Neural progenitor cell (in vitro differentiated cells): ENCODE results near the gene SRXN1. TPM values are rescaled to one million over a fixed set of nuclear protein-coding genes. Genes with fewer than 3 reads are reported as not detected.
A peak's percentile ranks its signal among the peaks of the same experiment; 100 is the strongest.

Experiments used
- DNase-seq: peaks from one replicate; pipeline ENCODE4 v3.0.0-alpha.2; 2016; ENCODE audit warnings: low spot score
- H2AFZ ChIP-seq: fragments of 200-600 bp; sonication (generic); replicated peaks from 2 replicates; pipeline ENCODE4 v1.6.1; 2016; ENCODE audit warnings: antibody characterized with exemption
- H3F3A ChIP-seq: fragments of 200-600 bp; sonication (generic); 2 replicates; pipeline ENCODE4 v1.6.1; 2016; ENCODE audit warnings: antibody characterized with exemption, low read depth
- H3K27ac ChIP-seq: fragments of 200-600 bp; sonication (generic); 2 replicates; pipeline ENCODE4 v1.5.1; 2016; ENCODE audit warnings: mild to moderate bottlenecking
- H3K27me3 ChIP-seq: fragments of 200-600 bp; sonication (generic); 2 replicates; pipeline ENCODE4 v1.6.1; 2016; ENCODE audit warnings: mild to moderate bottlenecking, moderate library complexity
- H3K36me3 ChIP-seq: fragments of 200-600 bp; sonication (generic); 2 replicates; pipeline ENCODE4 v1.5.1; 2016
- H3K4me1 ChIP-seq: fragments of 200-600 bp; sonication (generic); 2 replicates; pipeline ENCODE4 v1.6.1; 2016; ENCODE audit warnings: mixed run types
- H3K4me2 ChIP-seq: fragments of 200-600 bp; sonication (generic); 2 replicates; pipeline ENCODE4 v1.6.1; 2016
- H3K4me3 ChIP-seq: fragments of 200-600 bp; sonication (generic); 2 replicates; pipeline ENCODE4 v1.5.1; 2016
- H3K79me2 ChIP-seq: fragments of 200-600 bp; sonication (generic); 2 replicates; pipeline ENCODE4 v1.6.1; 2016; ENCODE audit warnings: low read depth
- H3K9ac ChIP-seq: fragments of 200-600 bp; sonication (generic); 2 replicates; pipeline ENCODE4 v1.6.1; 2016
- H3K9me3 ChIP-seq: fragments of 200-600 bp; sonication (generic); 2 replicates; pipeline ENCODE4 v1.5.1; 2016; ENCODE audit warnings: low read depth
- H4K20me1 ChIP-seq: fragments of 200-600 bp; sonication (generic); 2 replicates; pipeline ENCODE4 v1.6.1; 2016; ENCODE audit warnings: low read depth
- H3K27ac Mint-ChIP-seq: 3 replicates; pipeline ENCODE4 v1.8.0; 2021; ENCODE audit warnings: mixed read lengths
- H3K27me3 Mint-ChIP-seq: 2 replicates; pipeline ENCODE4 v1.8.0; 2022; ENCODE audit warnings: low read depth, mild to moderate bottlenecking, inconsistent platforms, moderate library complexity, mixed read lengths; ENCODE audit not compliant: insufficient read depth
- H3K36me3 Mint-ChIP-seq: 3 replicates; pipeline ENCODE4 v1.8.0; 2021; ENCODE audit warnings: mixed read lengths
- H3K4me1 Mint-ChIP-seq: 3 replicates; pipeline ENCODE4 v1.8.0; 2021; ENCODE audit warnings: mixed read lengths
- H3K4me3 Mint-ChIP-seq: 3 replicates; pipeline ENCODE4 v1.8.0; 2021; ENCODE audit warnings: mild to moderate bottlenecking, moderate library complexity, mixed read lengths
- H3K9me3 Mint-ChIP-seq: 3 replicates; pipeline ENCODE4 v1.8.0; 2020; ENCODE audit warnings: mixed read lengths
- EZH2 ChIP-seq: fragments of 200-600 bp; sonication (generic); IDR thresholded peaks from 2 replicates; pipeline ENCODE4 v1.6.1; 2017; ENCODE audit warnings: antibody characterized with exemption, mild to moderate bottlenecking, moderate library complexity
- EZH2phosphoT487 ChIP-seq: fragments of 200-600 bp; sonication (generic); IDR thresholded peaks from 2 replicates; pipeline ENCODE4 v1.6.1; 2017; ENCODE audit warnings: antibody characterized with exemption
- total RNA-seq: library from RNA; depleted of rRNA; stranded (reverse); fragments of >200 nt; gene quantifications from 2 replicates; pipeline ENCODE4 v1.2.3, GENCODE V29; 2015; ENCODE audit warnings: low replicate concordance
- TF ChIP-seq, protein P1 (sequence below): fragments of 200-600 bp; sonication (generic); IDR thresholded peaks from 2 replicates; pipeline ENCODE4 v1.5.1; 2017; ENCODE audit warnings: antibody characterized with exemption, mild to moderate bottlenecking

Gene SRXN1
- total RNA-seq, 1 donor from 2014 or later = 6.8 TPM

DNA sequence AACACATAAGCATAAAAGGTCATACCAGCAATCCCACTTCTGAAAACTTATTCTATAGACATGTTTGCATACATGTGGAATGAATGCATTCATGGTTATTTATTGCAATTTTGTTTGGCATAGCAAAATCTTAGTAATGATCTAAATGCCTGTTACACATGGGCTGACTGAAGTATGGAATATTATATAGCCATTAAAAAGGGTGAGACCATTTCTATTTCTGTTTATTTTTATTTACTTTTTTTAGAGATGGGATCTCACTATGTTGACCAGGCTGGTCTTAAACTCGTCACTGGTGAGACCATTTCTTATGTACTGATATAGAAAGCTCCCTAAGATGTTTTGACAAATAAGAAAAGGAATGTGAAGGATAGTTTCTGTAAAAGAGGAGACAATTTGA lies 36.9 kb upstream of the SRXN1 start:
- Histone ChIP-seq H4K20me1 (peaks cover 11% of the 10 kb centered on the region), H3K4me1 (peaks cover 17% of the 10 kb centered on the region), H3K36me3 (no peaks in the 10 kb centered on the region), H3K9ac (no peak overlapping the region), H3K27me3 (peaks cover 17% of the 10 kb centered on the region), H3K4me3 (no peak overlapping the region), H3F3A (peaks cover 16% of the 10 kb centered on the region), H2AFZ (no peak overlapping the region), H3K79me2 (no peaks in the 10 kb centered on the region), H3K9me3 (no peaks in the 10 kb centered on the region), H3K4me2 (no peak overlapping the region), H3K27ac (no peak overlapping the region)
- H3K4me1 Mint-ChIP-seq = peaks cover 25% of the 10 kb centered on the region
- no peak for DNase-seq
- no peaks in the 10 kb centered on the region for H3K9me3 Mint-ChIP-seq
- no peak overlapping the region for H3K27ac Mint-ChIP-seq
- H3K27me3 Mint-ChIP-seq = peaks cover 45% of the 10 kb centered on the region
- no peaks in the 10 kb centered on the region for H3K36me3 Mint-ChIP-seq
- TF ChIP-seq EZH2 (no peak), EZH2phosphoT487 (no peak)
- TF ChIP-seq, protein P1, sequence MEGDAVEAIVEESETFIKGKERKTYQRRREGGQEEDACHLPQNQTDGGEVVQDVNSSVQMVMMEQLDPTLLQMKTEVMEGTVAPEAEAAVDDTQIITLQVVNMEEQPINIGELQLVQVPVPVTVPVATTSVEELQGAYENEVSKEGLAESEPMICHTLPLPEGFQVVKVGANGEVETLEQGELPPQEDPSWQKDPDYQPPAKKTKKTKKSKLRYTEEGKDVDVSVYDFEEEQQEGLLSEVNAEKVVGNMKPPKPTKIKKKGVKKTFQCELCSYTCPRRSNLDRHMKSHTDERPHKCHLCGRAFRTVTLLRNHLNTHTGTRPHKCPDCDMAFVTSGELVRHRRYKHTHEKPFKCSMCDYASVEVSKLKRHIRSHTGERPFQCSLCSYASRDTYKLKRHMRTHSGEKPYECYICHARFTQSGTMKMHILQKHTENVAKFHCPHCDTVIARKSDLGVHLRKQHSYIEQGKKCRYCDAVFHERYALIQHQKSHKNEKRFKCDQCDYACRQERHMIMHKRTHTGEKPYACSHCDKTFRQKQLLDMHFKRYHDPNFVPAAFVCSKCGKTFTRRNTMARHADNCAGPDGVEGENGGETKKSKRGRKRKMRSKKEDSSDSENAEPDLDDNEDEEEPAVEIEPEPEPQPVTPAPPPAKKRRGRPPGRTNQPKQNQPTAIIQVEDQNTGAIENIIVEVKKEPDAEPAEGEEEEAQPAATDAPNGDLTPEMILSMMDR = no peak
- H3K4me3 Mint-ChIP-seq = no peak overlapping the region

DNA sequence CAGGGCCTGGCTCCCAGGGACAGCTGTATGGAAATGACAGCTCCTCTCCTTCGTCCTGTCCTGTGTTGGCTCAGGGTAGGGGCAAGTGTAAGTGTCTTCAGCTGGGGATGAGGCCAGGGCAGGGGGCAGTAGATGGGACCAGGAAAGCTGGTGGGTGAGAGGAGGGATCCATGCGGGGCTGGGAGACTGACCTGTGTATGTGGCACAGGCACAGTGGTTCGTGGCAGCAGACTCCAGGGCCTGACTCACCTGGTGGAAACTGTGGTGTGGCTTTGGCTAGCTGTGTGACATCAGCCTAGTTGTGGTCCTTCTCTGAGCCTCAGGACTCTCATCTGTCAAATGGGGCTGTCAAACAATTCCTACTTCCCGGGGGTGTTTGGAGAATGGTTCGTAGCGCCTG lies 36.3 kb upstream of the SRXN1 start:
- Histone ChIP-seq H3K9ac (no peak overlapping the region), H3K4me2 (peak overlapping the region; percentile 70), H3K9me3 (no peaks in the 10 kb centered on the region), H3K27ac (no peak overlapping the region), H2AFZ (no peak overlapping the region), H3F3A (peaks cover 16% of the 10 kb centered on the region), H4K20me1 (peaks cover 11% of the 10 kb centered on the region), H3K79me2 (no peaks in the 10 kb centered on the region), H3K4me1 (peaks cover 17% of the 10 kb centered on the region), H3K27me3 (peaks cover 17% of the 10 kb centered on the region), H3K36me3 (no peaks in the 10 kb centered on the region), H3K4me3 (no peak overlapping the region)
- no peak for DNase-seq
- peaks cover 45% of the 10 kb centered on the region for H3K27me3 Mint-ChIP-seq
- peaks cover 25% of the 10 kb centered on the region for H3K4me1 Mint-ChIP-seq
- H3K27ac Mint-ChIP-seq = no peak overlapping the region
- H3K9me3 Mint-ChIP-seq = no peaks in the 10 kb centered on the region
- H3K36me3 Mint-ChIP-seq = no peaks in the 10 kb centered on the region
- no peak overlapping the region for H3K4me3 Mint-ChIP-seq
- no peak for TF ChIP-seq EZH2
- TF ChIP-seq EZH2phosphoT487 = no peak
- TF ChIP-seq, protein P1 = no peak

DNA sequence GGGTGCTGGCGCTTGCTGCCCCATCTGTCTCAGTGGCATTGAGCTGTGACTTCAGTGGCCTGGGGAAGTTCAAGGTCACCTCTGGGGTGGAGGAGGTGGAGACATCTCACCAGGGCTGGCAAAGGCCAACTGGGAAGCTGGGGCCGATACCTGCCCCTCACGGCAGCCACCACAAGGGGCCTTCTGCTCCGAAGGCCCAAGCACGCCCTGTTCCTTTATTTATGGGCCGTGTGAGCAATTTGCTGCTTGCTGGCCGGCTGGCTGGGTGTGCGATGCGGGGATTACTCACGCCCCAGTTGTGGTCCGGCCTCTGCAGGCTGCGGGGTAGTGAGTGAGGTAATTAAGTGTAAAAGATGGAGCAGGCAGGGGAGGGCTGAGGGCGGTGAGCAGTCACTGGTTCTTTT lies 35.8 kb upstream of the SRXN1 start:
- Histone ChIP-seq H3K4me3 (no peak overlapping the region), H2AFZ (no peak overlapping the region), H3K4me1 (peaks cover 17% of the 10 kb centered on the region), H3K9me3 (no peaks in the 10 kb centered on the region), H3K79me2 (no peaks in the 10 kb centered on the region), H3K27me3 (peaks cover 17% of the 10 kb centered on the region), H3K36me3 (no peaks in the 10 kb centered on the region), H3K9ac (no peak overlapping the region), H4K20me1 (peaks cover 11% of the 10 kb centered on the region), H3F3A (peaks cover 16% of the 10 kb centered on the region), H3K27ac (no peak overlapping the region), H3K4me2 (peak overlapping the region; percentile 70)
- H3K4me3 Mint-ChIP-seq = peak overlapping the region; percentile 57
- peaks cover 41% of the 10 kb centered on the region for H3K27me3 Mint-ChIP-seq
- no peaks in the 10 kb centered on the region for H3K9me3 Mint-ChIP-seq
- DNase-seq = peak; percentile 95
- TF ChIP-seq EZH2phosphoT487 (no peak), EZH2 (no peak)
- TF ChIP-seq, protein P1 = peak; percentile 46
- no peaks in the 10 kb centered on the region for H3K36me3 Mint-ChIP-seq
- no peak overlapping the region for H3K27ac Mint-ChIP-seq
- H3K4me1 Mint-ChIP-seq = peaks cover 25% of the 10 kb centered on the region
